GM12891 (cell line): ENCODE results near the gene EML4.
A peak's percentile ranks its signal among the peaks of the same experiment; 100 is the strongest.

Source experiments
- DNase-seq: peaks from one replicate; pipeline ENCODE4 v3.0.0; 2011; ENCODE audit warnings: low spot score; ENCODE audit not compliant: insufficient read length
- FAIRE-seq: peaks from 2 replicates; lab custom pipeline; 2011; peaks lifted over from hg19 to GRCh38; lab: Jason Lieb, UNC
- PAX5 ChIP-seq: IDR thresholded peaks from 2 replicates; pipeline ENCODE4 v1.6.1; 2011; ENCODE audit warnings: low read length, moderate library complexity, mild to moderate bottlenecking; ENCODE audit not compliant: insufficient read depth, severe bottlenecking
- POLR2A ChIP-seq: IDR thresholded peaks from 2 replicates; pipeline ENCODE4 v1.6.1; 2011; ENCODE audit warnings: low read depth, low read length, control low read depth
- POLR2AphosphoS5 ChIP-seq: IDR thresholded peaks from 2 replicates; pipeline ENCODE4 v1.6.1; 2011; ENCODE audit warnings: low read depth, low read length, control low read depth
- POU2F2 ChIP-seq: IDR thresholded peaks from 2 replicates; pipeline ENCODE4 v1.6.1; 2011; ENCODE audit warnings: low read depth, mild to moderate bottlenecking, control low read depth, low read length, moderate library complexity
- SPI1 ChIP-seq: IDR thresholded peaks from 2 replicates; pipeline ENCODE4 v1.6.1; 2011; ENCODE audit warnings: low read depth, low read length, control low read depth
- TAF1 ChIP-seq: IDR thresholded peaks from 2 replicates; pipeline ENCODE4 v1.6.1; 2011; ENCODE audit warnings: low read depth, low read length, control low read depth

Gene EML4

DNA sequence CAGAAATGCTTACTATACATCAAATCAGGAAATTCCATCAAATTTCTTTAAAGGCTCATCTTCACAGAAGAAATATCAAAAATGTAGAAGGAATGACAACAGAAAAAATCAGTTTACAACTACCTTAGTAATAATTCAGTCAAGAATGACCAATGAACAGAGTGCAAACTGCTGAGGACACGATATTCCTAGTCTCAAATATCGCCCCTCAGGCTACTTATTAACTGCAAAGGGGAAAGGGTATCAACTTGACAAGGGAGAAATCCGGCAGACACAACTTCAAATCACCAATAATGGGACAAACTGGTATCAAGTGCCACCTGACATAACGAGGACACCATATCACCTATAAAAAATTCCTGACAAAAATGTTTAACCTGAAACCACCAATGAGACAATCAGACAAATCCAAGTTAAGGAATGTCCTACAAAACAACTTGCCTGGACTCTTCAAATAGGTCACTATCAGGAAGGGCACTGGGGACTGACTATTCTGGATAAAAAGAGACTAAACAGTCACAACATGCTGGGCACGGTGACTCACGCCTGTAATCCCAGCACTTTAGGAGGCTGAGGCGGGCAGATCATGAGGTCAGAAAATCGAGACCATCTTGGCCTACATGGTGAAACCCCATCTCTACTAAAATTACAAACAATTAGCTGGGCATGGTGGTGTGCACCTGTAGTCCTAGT is 179.1 kb downstream of the EML4 start:
- no peak for DNase-seq
- no peak for FAIRE-seq
- no peak for TF ChIP-seq TAF1

DNA sequence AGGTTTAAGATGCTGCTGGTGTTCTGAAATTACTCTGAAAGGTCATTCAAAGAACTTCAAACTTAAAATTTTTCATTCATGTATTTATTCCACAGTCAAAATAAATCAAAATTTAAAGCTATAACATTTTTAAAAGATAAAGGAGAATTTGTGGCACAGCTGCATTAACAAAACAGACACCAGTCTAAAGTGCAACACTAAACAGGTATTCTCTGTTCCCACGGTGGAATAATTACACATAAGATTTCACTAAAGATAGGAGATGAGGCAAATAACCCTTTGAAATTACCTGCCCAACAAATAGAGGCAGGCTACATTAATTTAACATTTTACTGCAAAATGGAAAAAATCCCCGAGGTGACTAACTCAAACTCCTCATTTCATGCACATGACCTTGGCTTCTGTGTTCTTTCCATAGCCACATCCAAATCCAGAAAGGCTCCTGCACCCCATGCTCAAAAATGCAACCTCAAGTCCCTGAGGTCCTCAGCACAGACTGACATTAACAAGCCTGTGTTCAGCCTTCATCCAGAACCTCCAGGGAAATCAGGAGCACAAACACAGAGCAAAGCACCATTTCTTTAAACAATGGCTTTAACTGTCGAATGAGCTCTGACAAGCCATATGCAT is 181.4 kb downstream of the EML4 start:
- no peak for FAIRE-seq
- no peak for DNase-seq
- TF ChIP-seq POU2F2 (no peak), POLR2AphosphoS5 (no peak), TAF1 (no peak), PAX5 (no peak), SPI1 (no peak), POLR2A (no peak)

DNA sequence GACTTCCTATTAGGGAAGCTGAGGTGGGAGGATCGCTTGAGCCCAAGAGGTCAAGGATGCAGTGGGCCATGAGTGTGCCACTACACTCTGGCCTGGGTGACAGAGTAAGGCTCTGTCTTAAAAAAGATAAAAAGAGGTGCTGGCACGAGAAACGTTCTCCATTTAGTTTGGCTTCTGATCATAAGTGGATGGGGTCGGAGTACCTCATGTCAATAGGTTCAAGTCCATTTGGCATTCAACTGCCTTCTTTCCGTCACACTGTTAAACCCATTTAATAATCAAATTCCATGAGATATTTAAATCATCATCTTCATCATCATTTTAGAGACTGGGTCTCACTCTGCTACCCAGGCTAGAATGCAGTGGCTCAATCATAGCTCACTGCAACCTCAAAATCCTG is 182.7 kb downstream of the EML4 start:
- DNase-seq (no peak), FAIRE-seq (no peak)
- TF ChIP-seq POU2F2 (no peak), SPI1 (no peak), POLR2AphosphoS5 (no peak), TAF1 (no peak), PAX5 (no peak), POLR2A (no peak)

DNA sequence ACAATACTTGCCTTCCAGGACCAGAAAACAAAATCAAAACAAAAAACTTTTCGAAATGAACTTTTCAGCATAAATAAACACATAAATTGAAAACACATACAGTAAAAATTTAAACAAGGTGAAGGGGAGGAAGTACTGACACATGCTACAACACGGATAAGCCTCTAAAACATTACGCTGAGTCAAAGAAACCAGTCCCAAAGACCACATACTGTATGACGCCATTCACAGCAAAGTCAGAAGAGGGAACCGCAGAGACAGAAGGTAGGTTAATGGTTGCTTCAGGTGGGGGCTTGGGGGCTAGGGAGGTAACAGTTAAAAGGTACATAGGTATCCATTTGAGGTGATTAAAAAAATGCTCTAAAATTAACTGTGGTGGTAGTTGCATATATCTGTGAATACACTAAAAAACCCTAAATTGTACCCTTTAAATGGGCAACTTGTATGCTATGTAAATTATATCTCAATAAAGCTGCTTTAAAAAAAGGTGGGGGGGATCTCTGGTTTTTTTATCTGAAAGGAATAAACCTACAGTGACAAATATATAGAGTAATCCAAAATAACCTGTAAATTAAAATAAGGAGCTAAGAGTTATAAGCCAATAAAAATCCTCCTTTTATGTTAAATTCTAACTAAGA is 184.8 kb downstream of the EML4 start:
- DNase-seq: no peak
- no peak for FAIRE-seq
- TF ChIP-seq POU2F2 (no peak), POLR2AphosphoS5 (no peak), SPI1 (no peak), POLR2A (no peak), TAF1 (no peak), PAX5 (no peak)

DNA sequence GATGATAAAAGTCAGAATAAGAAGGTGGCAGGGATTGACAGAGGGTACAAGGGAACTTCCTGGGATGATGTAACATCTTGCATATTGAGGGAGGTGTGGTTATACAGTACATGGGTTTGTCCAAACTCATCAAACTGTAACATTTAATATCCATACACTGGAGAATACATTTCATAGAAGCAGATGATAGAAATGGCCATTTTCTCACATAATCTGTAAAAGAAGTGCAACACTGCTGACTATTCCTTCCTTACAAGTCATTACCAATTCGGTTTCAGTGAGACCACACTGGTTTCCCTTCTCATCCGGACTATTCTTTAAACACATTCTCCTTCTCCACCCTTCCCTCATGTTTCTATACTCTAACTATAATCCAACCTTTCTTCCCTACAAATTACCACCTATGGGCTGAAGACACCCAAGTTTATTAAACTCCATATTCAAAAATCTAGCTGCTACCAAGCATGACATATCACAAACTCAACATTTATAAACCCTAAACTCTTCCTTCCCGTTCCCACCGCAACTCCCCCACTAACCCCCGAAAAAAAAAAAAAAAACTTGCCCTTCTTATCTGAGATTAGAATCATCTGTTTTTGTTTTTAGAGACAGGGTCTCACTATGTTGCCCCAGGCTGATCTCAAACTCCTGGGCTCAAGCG is 190.3 kb downstream of the EML4 start:
- peak; percentile 70 for FAIRE-seq
- DNase-seq: no peak
- TF ChIP-seq SPI1: 0 out of 2 replicates have a peak, but pooled peaks have one; percentile 22
- TF ChIP-seq POLR2AphosphoS5: no peak

DNA sequence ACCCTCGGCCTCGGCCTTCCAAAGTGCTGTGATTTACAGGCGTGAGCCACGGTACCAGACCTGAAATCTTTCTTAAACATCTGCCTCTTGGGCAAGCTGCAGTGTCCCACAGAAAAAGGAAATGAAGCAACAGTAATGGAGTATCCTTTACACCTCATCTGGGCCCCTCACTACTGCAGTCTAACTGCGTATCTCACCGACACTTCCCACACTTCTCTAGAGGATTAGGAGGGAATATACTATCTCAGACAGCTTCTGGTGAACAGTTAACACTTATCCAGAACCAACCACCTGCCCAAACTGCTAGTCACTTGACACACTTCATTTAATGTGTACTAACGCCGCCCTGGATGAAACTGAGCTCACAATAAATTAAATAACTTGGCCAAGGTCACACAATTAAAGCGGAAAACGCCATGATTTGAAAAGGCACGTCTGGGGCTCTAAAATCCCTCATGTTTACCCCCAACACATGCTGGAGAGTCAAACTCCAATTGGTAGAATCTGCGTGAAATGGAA is 190.9 kb downstream of the EML4 start:
- DNase-seq (no peak), FAIRE-seq (no peak)
- no peak for TF ChIP-seq POLR2AphosphoS5
- TF ChIP-seq POU2F2: no peak
- TF ChIP-seq POLR2A: 0 out of 2 replicates have a peak, but pooled peaks have one; percentile 52
- TF ChIP-seq TAF1: 0 out of 2 replicates have a peak, but pooled peaks have one; percentile 7
- TF ChIP-seq PAX5: no peak
- no peak for TF ChIP-seq SPI1

DNA sequence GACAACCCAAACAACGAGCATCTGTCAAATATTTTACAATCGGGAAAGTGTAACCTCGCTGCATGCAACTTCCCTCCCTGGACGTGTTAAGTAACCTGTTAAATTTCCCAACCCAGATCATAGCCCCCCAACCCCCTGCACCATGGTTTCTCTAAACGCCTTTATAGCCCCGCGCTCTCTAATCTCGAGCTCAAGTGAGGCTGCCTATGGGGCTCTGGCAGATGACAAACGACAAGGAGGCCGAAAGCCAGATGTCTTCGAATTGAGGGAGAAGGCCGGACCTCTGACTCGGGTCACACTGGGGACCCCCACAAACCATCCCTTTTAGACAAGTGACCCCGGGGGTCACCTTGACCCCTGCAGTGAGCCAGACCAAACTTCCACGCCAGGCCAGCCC is 191.3 kb downstream of the EML4 start:
- FAIRE-seq: no peak
- TF ChIP-seq TAF1 (no peak), PAX5 (no peak), SPI1 (no peak), POLR2AphosphoS5 (no peak), POU2F2 (no peak), POLR2A (no peak)
- DNase-seq: no peak

DNA sequence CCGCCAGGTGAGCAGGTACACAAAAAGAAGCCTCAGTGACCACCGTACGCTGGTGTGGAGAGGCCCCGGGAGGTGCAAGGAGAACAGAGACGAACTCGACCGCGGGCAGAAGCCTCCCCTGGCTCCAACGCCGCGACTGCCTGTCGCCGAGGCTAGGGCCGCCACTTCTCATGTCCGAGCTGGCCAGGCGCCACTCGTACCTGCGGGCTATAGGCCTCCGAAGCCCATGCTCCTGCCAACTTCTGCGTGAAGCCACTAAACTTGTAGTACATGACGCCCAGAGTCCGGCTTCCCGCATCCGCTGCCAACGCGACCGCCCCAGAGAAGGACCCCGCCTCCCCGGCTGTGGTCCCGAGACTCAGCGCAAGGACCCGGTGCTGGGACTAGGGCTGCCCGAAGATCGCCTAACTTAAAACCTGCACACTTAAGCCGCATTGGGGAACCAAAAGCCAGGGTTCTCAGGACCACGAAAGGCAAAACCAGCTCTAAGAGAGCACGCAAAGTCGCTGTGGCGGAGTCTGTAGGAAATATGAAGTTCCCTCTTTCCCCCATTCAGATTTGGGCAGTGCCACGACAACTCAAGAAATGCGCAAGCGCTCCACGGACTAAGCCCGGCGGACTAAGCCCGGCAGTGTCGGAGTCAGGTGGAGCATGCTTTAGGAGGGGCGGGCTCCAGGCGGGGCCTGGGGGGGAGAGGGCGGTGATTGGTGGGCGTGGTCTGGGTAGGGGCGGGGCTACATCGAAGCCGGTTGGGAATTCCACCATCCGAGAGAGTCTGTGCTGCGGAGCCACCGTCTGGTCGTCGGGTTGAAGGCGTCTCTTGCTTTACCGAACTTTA is 192.0 kb downstream of the EML4 start, which contains the start of gene COX7A2L:
COX7A2L (minus strand) TSS at position 328 of the 838 bp plus-strand sequence; CDS start at position 272, 56 bp downstream.
- DNase-seq (peak; percentile 90), FAIRE-seq (peak; percentile 93)
- TF ChIP-seq SPI1 (no peak), TAF1 (peak; percentile 80), PAX5 (no peak), POLR2AphosphoS5 (peak; percentile 81), POU2F2 (peak; percentile 60), POLR2A (peak; percentile 76)
